Measurements from ENCODE around the gene SNRNP35.
"Not testable (repeated sequence)": the region's sequence is repeated elsewhere in the genome, so short reads cannot be mapped to it uniquely, and the experiment has no call there.

Gene SNRNP35
- 7.4 to 28.6 (median 18.2) reads per million in 18 experiments for total RNA-seq

GRCh38 chr12:123457980-123458779, at the start of gene SNRNP35:
Gene SNRNP35, plus strand, starts transcription at chr12:123458139. Its CDS starts 7,402 bp downstream, at chr12:123465541.
- DNase-seq: peak; percentile 77 to 85

- not testable (repeated sequence) for DNase-seq
Observed at GRCh38 chr12:123408619-123409018, 49.3 kb upstream of the SNRNP35 start.

GRCh38 chr12:123409284-123410040, 48.5 kb upstream of the SNRNP35 start:
- not testable (repeated sequence) for DNase-seq

- DNase-seq: no peak
Observed at GRCh38 chr12:123410041-123410412, 47.9 kb upstream of the SNRNP35 start.

- no peak for DNase-seq
Observed at GRCh38 chr12:123421314-123421713, 36.6 kb upstream of the SNRNP35 start.

GRCh38 chr12:123427036-123427769, 30.7 kb upstream of the SNRNP35 start:
- no peak for DNase-seq

GRCh38 chr12:123428591-123428990, 29.3 kb upstream of the SNRNP35 start:
- no peak for DNase-seq

- DNase-seq: not testable (repeated sequence)
Observed at GRCh38 chr12:123429101-123429500, 28.8 kb upstream of the SNRNP35 start.

GRCh38 chr12:123431951-123432817, 25.8 kb upstream of the SNRNP35 start:
- DNase-seq: peak; percentile 89 to 95

GRCh38 chr12:123433615-123434014, 24.3 kb upstream of the SNRNP35 start:
- no peak for DNase-seq

GRCh38 chr12:123435636-123436016, 22.3 kb upstream of the SNRNP35 start:
- DNase-seq: no peak

- DNase-seq: peak; percentile 96 to 97
Observed at GRCh38 chr12:123436017-123436964, 21.6 kb upstream of the SNRNP35 start, which contains the start of gene RILPL2. Gene RILPL2, minus strand, starts transcription at chr12:123436684. Its CDS starts 264 bp downstream, at chr12:123436420.

- no peak for DNase-seq
Observed at GRCh38 chr12:123441523-123442164, 16.3 kb upstream of the SNRNP35 start.

GRCh38 chr12:123442774-123443173, 15.2 kb upstream of the SNRNP35 start:
- peak; percentile 13 to 26 for DNase-seq

GRCh38 chr12:123444092-123445026, 13.6 kb upstream of the SNRNP35 start:
- peak; percentile 67 to 72 for DNase-seq

- DNase-seq: peak in 1 of 2 donors; percentile 27
Observed at GRCh38 chr12:123445388-123446332, 12.3 kb upstream of the SNRNP35 start.

- no peak for DNase-seq
Observed at GRCh38 chr12:123446333-123446713, 11.6 kb upstream of the SNRNP35 start.

- peak; percentile 57 to 69 for DNase-seq
Observed at GRCh38 chr12:123449249-123449733, 8.6 kb upstream of the SNRNP35 start.
